Body of pancreas (tissue), 4 donors: ENCODE data around the gene ESYT2. TPM values are rescaled to one million over a fixed set of nuclear protein-coding genes. Genes with fewer than 3 reads are reported as not detected.
"Not testable (repeated sequence)": the region's sequence is repeated elsewhere in the genome, so short reads cannot be mapped to it uniquely, and the experiment has no call there.

Experiments
- ATAC-seq: fragments of 150-250 bp; one replicate; pipeline ENCODE4 v1.9.1; 2016
- DNase-seq, 4 donors: peaks; one replicate each; pipeline ENCODE4 v3.0.0-alpha.2; 2019
- H3K27ac ChIP-seq, 4 donors: fragments of 200-600 bp; sonication (generic); 1 replicate in 3 of 4; 2 replicates in 1 of 4; pipeline versions ENCODE4 v1.5.1 to v1.6.1; 2016 to 2019; ENCODE audit warnings: mild to moderate bottlenecking in 1 of 4, mixed read lengths in 1 of 4, moderate library complexity in 1 of 4
- H3K27me3 ChIP-seq, 2 donors: fragments of 200-600 bp; sonication (generic); one replicate each; pipeline ENCODE4 v1.6.0; 2016; ENCODE audit warnings: mild to moderate bottlenecking in 1 of 2
- H3K36me3 ChIP-seq, 2 donors: fragments of 200-600 bp; sonication (generic); replicated peaks in 1 of 2; 2 replicates each; pipeline ENCODE4 v1.5.1; 2016; ENCODE audit warnings: low read depth in 2 of 2; ENCODE audit not compliant: insufficient read depth in 1 of 2
- H3K4me1 ChIP-seq: fragments of 200-600 bp; sonication (generic); one replicate; pipeline ENCODE4 v1.6.0; 2016
- H3K4me3 ChIP-seq, 2 donors: fragments of 200-600 bp; sonication (generic); 1 replicate in 1 of 2; 2 replicates in 1 of 2; pipeline ENCODE4 v1.5.1; 2016 to 2019
- H3K9me3 ChIP-seq, 3 donors: fragments of 200-600 bp; sonication (generic); 1 replicate in 2 of 3; 2 replicates in 1 of 3; pipeline ENCODE4 v1.5.1; 2016
- POLR2A ChIP-seq, 3 donors: fragments of 450-650 bp; IDR thresholded peaks; one replicate each; pipeline ENCODE4 v1.6.1; 2016; ENCODE audit warnings: antibody characterized with exemption in 3 of 3, mild to moderate bottlenecking in 2 of 3
- WGBS, 2 donors: methylation state at CpG; one replicate each; pipeline ENCODE4 v1.1.5; 2017; 5-methylcytosine and 5-hydroxymethylcytosine counted together
- intact Hi-C: fragments of 100-400 bp; cut with DNase I; formaldehyde crosslinking; loops from one replicate; pipeline ENCODE4 v1.15.1; 2023
- total RNA-seq, 2 donors: library from RNA; depleted of rRNA; stranded (reverse); fragments of >200 nt; gene quantifications; one replicate each; pipeline ENCODE4 v1.1.0, GENCODE V29; 2016
- TF ChIP-seq, protein P1 (sequence below), 7 experiments: fragments of 450-650 bp in 4 of 7; fragments of 200-600 bp in 3 of 7; sonication (generic) in 3 of 7; IDR thresholded peaks; one replicate each; pipeline ENCODE4 v1.5.1; 2016 to 2019; ENCODE audit warnings: antibody characterized with exemption in 7 of 7

The ESYT2 gene
- total RNA-seq, 2 donors from 2014 or later = 35.9 to 40.5 TPM

DNA sequence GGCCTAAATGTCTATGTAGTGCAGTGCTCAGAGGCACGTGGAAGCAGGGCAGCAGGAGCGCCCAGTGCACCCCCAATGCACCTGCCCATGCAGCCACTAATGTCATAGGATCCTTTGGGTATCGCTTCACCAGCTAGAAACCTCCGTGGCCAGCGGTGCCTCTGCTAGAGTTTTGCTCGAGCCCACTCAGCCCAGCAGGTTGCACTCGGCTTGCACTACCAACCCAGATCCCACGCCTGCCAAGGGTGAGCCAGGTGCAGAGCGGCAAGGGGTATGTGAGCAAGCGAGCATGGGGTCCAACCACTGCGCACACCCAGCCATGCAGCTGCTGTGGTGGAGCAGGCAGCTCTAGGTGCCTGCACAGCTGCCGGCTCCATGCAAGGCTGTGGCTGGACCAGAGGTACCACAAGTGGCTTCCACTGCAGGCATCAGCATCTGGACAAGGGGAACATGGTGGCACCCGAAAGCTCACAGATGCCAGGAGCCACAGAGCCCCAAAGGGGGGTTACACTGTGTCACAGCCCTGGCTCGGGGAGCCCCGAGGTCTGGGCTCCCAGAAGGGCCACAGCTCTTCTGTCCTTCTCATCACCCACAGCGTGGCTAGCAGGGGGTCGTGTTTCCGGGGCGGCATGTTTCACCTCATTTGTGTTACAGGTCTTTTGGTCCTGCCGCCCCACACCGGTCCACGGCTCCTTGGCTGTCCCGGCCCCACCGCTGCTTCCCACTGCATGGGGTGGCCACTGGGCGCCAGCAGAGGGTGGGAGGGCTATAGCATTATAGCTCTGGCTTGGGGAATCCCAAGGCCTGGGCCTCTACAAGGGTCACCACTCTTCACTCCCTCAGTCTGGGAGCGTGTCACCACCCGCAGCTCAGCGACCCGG, 122.4 kb downstream of the ESYT2 start:
- WGBS, 2 donors = 97 to 99% methylated on average over 14 to 29 of the region's 29 CpGs
- intact Hi-C loops = no loop called here
- no peaks in the 10 kb centered on the region for H3K36me3 ChIP-seq
- no peak overlapping the region for H3K27ac ChIP-seq
- H3K27me3 ChIP-seq = no peaks in the 10 kb centered on the region
- peaks cover 0 to 4% (median 0%) of the 10 kb centered on the region in 3 donors for H3K9me3 ChIP-seq
- H3K4me1 ChIP-seq = peaks cover 16% of the 10 kb centered on the region
- TF ChIP-seq, protein P1, sequence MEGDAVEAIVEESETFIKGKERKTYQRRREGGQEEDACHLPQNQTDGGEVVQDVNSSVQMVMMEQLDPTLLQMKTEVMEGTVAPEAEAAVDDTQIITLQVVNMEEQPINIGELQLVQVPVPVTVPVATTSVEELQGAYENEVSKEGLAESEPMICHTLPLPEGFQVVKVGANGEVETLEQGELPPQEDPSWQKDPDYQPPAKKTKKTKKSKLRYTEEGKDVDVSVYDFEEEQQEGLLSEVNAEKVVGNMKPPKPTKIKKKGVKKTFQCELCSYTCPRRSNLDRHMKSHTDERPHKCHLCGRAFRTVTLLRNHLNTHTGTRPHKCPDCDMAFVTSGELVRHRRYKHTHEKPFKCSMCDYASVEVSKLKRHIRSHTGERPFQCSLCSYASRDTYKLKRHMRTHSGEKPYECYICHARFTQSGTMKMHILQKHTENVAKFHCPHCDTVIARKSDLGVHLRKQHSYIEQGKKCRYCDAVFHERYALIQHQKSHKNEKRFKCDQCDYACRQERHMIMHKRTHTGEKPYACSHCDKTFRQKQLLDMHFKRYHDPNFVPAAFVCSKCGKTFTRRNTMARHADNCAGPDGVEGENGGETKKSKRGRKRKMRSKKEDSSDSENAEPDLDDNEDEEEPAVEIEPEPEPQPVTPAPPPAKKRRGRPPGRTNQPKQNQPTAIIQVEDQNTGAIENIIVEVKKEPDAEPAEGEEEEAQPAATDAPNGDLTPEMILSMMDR (IDR thresholded peaks at IDR 0.05) = no peak
- no peak for TF ChIP-seq POLR2A (IDR thresholded peaks at IDR 0.05)
- DNase-seq = no peak
- ATAC-seq = no peak
- no peak overlapping the region for H3K4me3 ChIP-seq

- Histone ChIP-seq H3K27me3 (no peaks in the 10 kb centered on the region), H3K4me3 (no peak overlapping the region), H3K36me3 (no peaks in the 10 kb centered on the region), H3K27ac (no peak overlapping the region), H3K4me1 (peaks cover 16% of the 10 kb centered on the region), H3K9me3 (peaks cover 0 to 4% (median 0%) of the 10 kb centered on the region in 3 donors)
- intact Hi-C loops = no loop called here
- 79 to 82% methylated on average over 5 of the region's 5 CpGs for WGBS, 2 donors
- DNase-seq (no peak), ATAC-seq (no peak)
- no peak for TF ChIP-seq POLR2A (IDR thresholded peaks at IDR 0.05)
- TF ChIP-seq, protein P1 (IDR thresholded peaks at IDR 0.05) = no peak
These were observed 123.0 kb downstream of the ESYT2 start for GRCh38 chr7:158706273-158706704.

DNA sequence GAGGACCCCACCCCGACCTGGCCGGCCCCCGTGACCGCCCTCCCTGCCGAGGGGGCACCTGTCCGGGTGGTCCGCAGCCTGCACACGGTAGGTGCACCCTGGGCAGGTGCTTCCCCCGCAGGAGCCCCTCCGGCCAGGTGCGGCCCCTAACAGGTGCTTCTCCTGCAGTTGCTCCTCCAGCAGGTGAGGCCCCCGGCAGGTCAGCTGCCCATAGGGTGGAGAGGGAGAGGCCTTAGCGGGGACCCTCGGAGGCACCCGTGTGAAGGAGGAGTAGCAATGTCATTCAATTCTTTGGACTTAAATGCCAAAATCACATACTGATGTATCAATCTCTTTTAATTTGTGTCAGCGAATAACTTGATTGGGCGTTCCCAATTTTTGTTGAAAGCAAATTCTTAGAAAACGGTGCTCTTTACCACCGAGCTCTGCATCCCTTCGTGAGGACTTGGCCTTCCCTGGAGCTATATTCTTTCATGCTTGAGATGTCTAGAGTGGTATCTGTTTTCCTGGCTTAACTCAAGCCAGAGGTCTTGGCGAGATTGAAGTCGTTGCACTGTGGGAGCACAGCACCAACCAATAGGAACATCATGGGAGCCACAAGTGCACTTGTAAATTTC, 124.0 kb downstream of the ESYT2 start:
- intact Hi-C loops = no loop called here
- no peak for DNase-seq
- peaks cover 0 to 4% (median 0%) of the 10 kb centered on the region in 3 donors for H3K9me3 ChIP-seq

GRCh38 chr7:158704524-158705233, 124.6 kb downstream of the ESYT2 start, which contains the start of gene NCAPG2:
NCAPG2 (minus strand) TSS chr7:158704804; CDS start chr7:158701899, 2,905 bp downstream.
- intact Hi-C loops = no loop called here
- WGBS, 2 donors = 0% methylated on average over 30 to 57 of the region's 78 CpGs
- H3K9me3 ChIP-seq = peaks cover 0 to 4% (median 0%) of the 10 kb centered on the region in 3 donors

More for the DNA sequence above, 124.0 kb downstream of the ESYT2 start:
- Histone ChIP-seq H3K27me3 (no peaks in the 10 kb centered on the region), H3K36me3 (no peaks in the 10 kb centered on the region), H3K4me1 (peaks cover 16% of the 10 kb centered on the region), H3K4me3 (peak overlapping the region; percentile 64 to 68), H3K27ac (peak overlapping the region; percentile 62 to 88 (median 79))
- no peak for ATAC-seq
- 1 to 5% methylated on average over 11 to 20 of the region's 22 CpGs for WGBS, 2 donors
- TF ChIP-seq, protein P1 (IDR thresholded peaks at IDR 0.05) = no peak
- peak in 1 of 3 donors; percentile 61 for TF ChIP-seq POLR2A (IDR thresholded peaks at IDR 0.05)

GRCh38 chr7:158703679-158704523, 125.4 kb downstream of the ESYT2 start:
- Histone ChIP-seq H3K4me3 (peak overlapping the region; percentile 50 to 88), H3K27ac (peak overlapping the region in 3 of 4 donors; percentile 63 to 88 (median 87)), H3K4me1 (peaks cover 16% of the 10 kb centered on the region)
- H3K36me3 ChIP-seq, DNase-seq, H3K27me3 ChIP-seq, ATAC-seq, H3K9me3 ChIP-seq, intact Hi-C loops: not testable (repeated sequence)
- WGBS, 2 donors = 11 to 77% methylated on average over 3 to 23 of the region's 23 CpGs

More at GRCh38 chr7:158704524-158705233, 124.6 kb downstream of the ESYT2 start, which contains the start of gene NCAPG2:
- H3K36me3 ChIP-seq = no peaks in the 10 kb centered on the region
- H3K4me1 ChIP-seq = peaks cover 16% of the 10 kb centered on the region
- peak within 1 kb of the TSS; percentile 64 to 88 for H3K4me3 ChIP-seq
- H3K27ac ChIP-seq = peak within 1 kb of the TSS; percentile 63 to 88 (median 79)
- ATAC-seq (peak; percentile 99), DNase-seq (peak; percentile 99)
- H3K27me3 ChIP-seq = no peaks in the 10 kb centered on the region
- TF ChIP-seq, protein P1 (IDR thresholded peaks at IDR 0.05) = peak in 6 of 7 experiments; percentile 27 to 91 (median 76)
- TF ChIP-seq POLR2A (IDR thresholded peaks at IDR 0.05) = peak; percentile 60 to 85 (median 84)
